H1 (cell line): ENCODE data around the gene LNPK. TPM values are rescaled to one million over a fixed set of nuclear protein-coding genes. Genes with fewer than 3 reads are reported as not detected.

ENCODE experiments used
- CTCF ChIA-PET: fragments of 300-600 bp; sonication (Branson Sonifier 250); formaldehyde crosslinking; loops from one replicate; lab custom pipeline; 2021; ENCODE audit not compliant: partially characterized antibody; lab: Charles Lee
- POLR2A ChIA-PET: fragments of 300-600 bp; sonication (Branson Sonifier 250); formaldehyde crosslinking; loops from one replicate; lab custom pipeline; 2021; ENCODE audit warnings: inconsistent platforms; ENCODE audit not compliant: partially characterized antibody; lab: Charles Lee
- DNase-seq, 2 experiments: peaks; one replicate each; pipeline versions ENCODE4 v3.0.0 to v3.0.0-alpha.2; 2010 to 2022; ENCODE audit warnings: low spot score in 2 of 2, low read depth in 1 of 2, mixed read lengths in 1 of 2
- FAIRE-seq: peaks from 2 replicates; lab custom pipeline; 2011; peaks lifted over from hg19 to GRCh38; lab: Jason Lieb, UNC
- H2AFZ ChIP-seq: 2 replicates; pipeline ENCODE4 v1.8.1; 2012; ENCODE audit warnings: low read length, inconsistent platforms
- H2AK5ac ChIP-seq: 2 replicates; pipeline ENCODE4 v1.6.1; 2013; ENCODE audit warnings: low read depth, low read length
- H2BK120ac ChIP-seq: replicated peaks from 2 replicates; pipeline ENCODE3; 2013; ENCODE audit warnings: low read depth, low read length, inconsistent platforms
- H2BK12ac ChIP-seq: 2 replicates; pipeline ENCODE4 v1.6.1; 2013; ENCODE audit warnings: low read depth, low read length
- H2BK15ac ChIP-seq: 2 replicates; pipeline ENCODE4 v1.6.1; 2013; ENCODE audit warnings: low read length
- H2BK20ac ChIP-seq: 2 replicates; pipeline ENCODE4 v1.6.1; 2013; ENCODE audit warnings: low read length
- H2BK5ac ChIP-seq: 2 replicates; pipeline ENCODE4 v1.6.1; 2013; ENCODE audit warnings: low read depth, low read length
- H3K14ac ChIP-seq: 2 replicates; pipeline ENCODE4 v1.6.1; 2013; ENCODE audit warnings: inconsistent platforms; ENCODE audit not compliant: insufficient read length
- H3K18ac ChIP-seq: 2 replicates; pipeline ENCODE4 v1.6.1; 2013; ENCODE audit warnings: low read length; ENCODE audit errors: extremely low read depth
- H3K23ac ChIP-seq: 2 replicates; pipeline ENCODE4 v1.6.1; 2013; ENCODE audit warnings: inconsistent platforms; ENCODE audit not compliant: insufficient read length
- H3K23me2 ChIP-seq: 2 replicates; pipeline ENCODE4 v1.6.1; 2013; ENCODE audit warnings: low read depth, low read length
- H3K27ac ChIP-seq: 2 replicates; pipeline ENCODE4 v1.6.1; 2011; ENCODE audit warnings: low read depth, low read length, inconsistent platforms
- H3K27me3 ChIP-seq, 4 experiments: replicated peaks in 1 of 4; 1 replicate in 1 of 4; 2 replicates in 3 of 4; pipeline versions ENCODE4 v1.6.1 to v1.8.1; 2011 to 2013; ENCODE audit warnings: low read length in 3 of 4, mild to moderate bottlenecking in 3 of 4, inconsistent platforms in 2 of 4, mixed read lengths in 2 of 4, moderate library complexity in 1 of 4; ENCODE audit not compliant: control insufficient read depth in 3 of 4, insufficient read depth in 3 of 4; ENCODE audit errors: extremely low read depth in 1 of 4
- H3K36me3 ChIP-seq, 4 experiments: 2 replicates each; pipeline versions ENCODE4 v1.6.1 to v1.8.1; 2011 to 2013; ENCODE audit warnings: mild to moderate bottlenecking in 4 of 4, low read length in 3 of 4, moderate library complexity in 2 of 4, control low read depth in 1 of 4, inconsistent platforms in 1 of 4; ENCODE audit not compliant: insufficient read depth in 4 of 4, control insufficient read depth in 2 of 4
- H3K4ac ChIP-seq: replicated peaks from 2 replicates; pipeline ENCODE3; 2013; ENCODE audit warnings: low read length, low read depth, mixed read lengths, inconsistent platforms; ENCODE audit not compliant: insufficient read length
- H3K4me1 ChIP-seq, 4 experiments: replicated peaks in 1 of 4; 1 replicate in 1 of 4; 2 replicates in 3 of 4; pipeline versions ENCODE4 v1.6.1 to v1.8.1; 2011 to 2013; ENCODE audit warnings: low read length in 3 of 4, inconsistent platforms in 2 of 4, mixed read lengths in 1 of 4; ENCODE audit not compliant: insufficient read depth in 4 of 4, control insufficient read depth in 3 of 4
- H3K4me2 ChIP-seq, 2 experiments: 2 replicates each; pipeline versions ENCODE4 v1.6.1 to v1.8.1; 2011 to 2013; ENCODE audit warnings: low read depth in 2 of 2, low read length in 2 of 2, control low read depth in 1 of 2, inconsistent platforms in 1 of 2, mild to moderate bottlenecking in 1 of 2; ENCODE audit not compliant: insufficient read depth in 1 of 2
- H3K4me3 ChIP-seq, 4 experiments: fragments of 200-600, 300-600 bp in 1 of 4; sonication (generic), shearing (Covaris generic), sonication (Bioruptor Twin) in 1 of 4; 2 replicates each; pipeline versions ENCODE4 v1.5.1 to v1.8.1; 2011 to 2016; ENCODE audit warnings: low read length in 4 of 4, low read depth in 3 of 4, control low read depth in 2 of 4, inconsistent platforms in 2 of 4, mild to moderate bottlenecking in 2 of 4, mixed read lengths in 1 of 4, moderate library complexity in 1 of 4; ENCODE audit not compliant: insufficient read depth in 2 of 4; ENCODE audit errors: extremely low read depth in 1 of 4
- H3K56ac ChIP-seq: replicated peaks from 2 replicates; pipeline ENCODE3; 2013; ENCODE audit warnings: low read depth, mild to moderate bottlenecking, mixed read lengths, low read length, inconsistent platforms; ENCODE audit not compliant: insufficient read length
- H3K79me1 ChIP-seq: 2 replicates; pipeline ENCODE4 v1.6.1; 2013; ENCODE audit warnings: low read depth, low read length, control low read depth
- H3K79me2 ChIP-seq, 2 experiments: 2 replicates each; pipeline versions ENCODE4 v1.6.1 to v1.8.1; 2012 to 2013; ENCODE audit warnings: low read length in 2 of 2, mild to moderate bottlenecking in 2 of 2, inconsistent platforms in 1 of 2; ENCODE audit not compliant: insufficient read depth in 2 of 2, control insufficient read depth in 1 of 2
- H3K9ac ChIP-seq, 4 experiments: replicated peaks in 1 of 4; 1 replicate in 1 of 4; 2 replicates in 3 of 4; pipeline versions ENCODE4 v1.6.1 to v1.8.1; 2011 to 2013; ENCODE audit warnings: low read depth in 3 of 4, low read length in 3 of 4, control low read depth in 2 of 4, mild to moderate bottlenecking in 2 of 4, moderate library complexity in 2 of 4, inconsistent platforms in 1 of 4; ENCODE audit errors: extremely low read depth in 1 of 4
- H3K9me3 ChIP-seq, 2 experiments: 2 replicates each; pipeline versions ENCODE4 v1.6.1 to v1.8.1; 2012 to 2013; ENCODE audit warnings: mild to moderate bottlenecking in 2 of 2, moderate library complexity in 2 of 2, control low read depth in 1 of 2, inconsistent platforms in 1 of 2, low read depth in 1 of 2, low read length in 1 of 2, mixed read lengths in 1 of 2; ENCODE audit not compliant: insufficient read depth in 2 of 2
- H4K20me1 ChIP-seq, 2 experiments: replicated peaks in 1 of 2; 2 replicates each; pipeline versions ENCODE3 to v1.8.1; 2011 to 2013; ENCODE audit warnings: inconsistent platforms in 2 of 2, low read length in 2 of 2, mild to moderate bottlenecking in 1 of 2; ENCODE audit not compliant: insufficient read depth in 2 of 2, control insufficient read depth in 1 of 2
- H4K5ac ChIP-seq: 2 replicates; pipeline ENCODE4 v1.6.1; 2013; ENCODE audit warnings: low read length, low read depth, mixed read lengths, inconsistent platforms; ENCODE audit not compliant: insufficient read length
- H4K8ac ChIP-seq: 2 replicates; pipeline ENCODE4 v1.8.0; 2013; ENCODE audit warnings: mild to moderate bottlenecking, moderate library complexity, low read length, inconsistent platforms; ENCODE audit not compliant: insufficient read depth; ENCODE audit errors: extremely low read depth
- H4K91ac ChIP-seq: replicated peaks from 2 replicates; pipeline ENCODE3; 2013; ENCODE audit warnings: low read length, mixed read lengths, inconsistent platforms; ENCODE audit not compliant: insufficient read length
- ATF3 ChIP-seq: IDR thresholded peaks from 2 replicates; pipeline ENCODE4 v1.6.1; 2011; ENCODE audit warnings: low read depth, mild to moderate bottlenecking, low read length; ENCODE audit not compliant: insufficient read depth
- CEBPB ChIP-seq: IDR thresholded peaks from 2 replicates; pipeline ENCODE4 v1.6.1; 2012; ENCODE audit warnings: low read depth, low read length
- HDAC6 ChIP-seq: IDR thresholded peaks from one replicate; pipeline ENCODE4 v1.7.1; 2012; ENCODE audit warnings: low read depth, mild to moderate bottlenecking, inconsistent platforms, low read length, moderate library complexity
- TBP ChIP-seq: IDR thresholded peaks from 2 replicates; pipeline ENCODE4 v1.6.1; 2011; ENCODE audit warnings: low read depth, low read length, improper control_type of control experiment
- TEAD4 ChIP-seq: IDR thresholded peaks from 2 replicates; pipeline ENCODE4 v1.6.1; 2012; ENCODE audit warnings: low read depth, low read length, inconsistent platforms, mixed read lengths
- WGBS, 2 experiments: shearing (Covaris generic) in 1 of 2; methylation state at CpG; one replicate each; pipeline versions ENCODE4 v1.1.6 to v1.1.7; 2013 to 2015; ENCODE audit warnings: low lambda C conversion rate in 2 of 2, mixed read lengths in 2 of 2, inconsistent platforms in 1 of 2, low coverage in 1 of 2, missing lambda C conversion rate in 1 of 2; ENCODE audit not compliant: insufficient replicate concordance in 2 of 2, insufficient coverage in 1 of 2, insufficient read length in 1 of 2; ENCODE audit errors: extremely low coverage in 1 of 2, missing lambda C conversion rate in 1 of 2; 5-methylcytosine and 5-hydroxymethylcytosine counted together
- polyA plus RNA-seq, 7 experiments: library from polyadenylated mRNA; depleted of rRNA in 3 of 7; stranded (reverse) in 5 of 7; unstranded in 2 of 7; fragments of >200 nt in 5 of 7; fragments of 200-250 nt in 2 of 7; gene quantifications; 1 replicate in 5 of 7; 2 replicates in 1 of 7; 4 replicates in 1 of 7; pipeline versions ENCODE4 v1.2.1 to v1.2.3, GENCODE V29; 2011 to 2013; ENCODE audit warnings: missing spikeins in 2 of 7, mixed read lengths in 2 of 7
- total RNA-seq: library from RNA; stranded (reverse); fragmentation: NEBNext Ultra II Directional; extraction: Animal tissue kit (Norgen Biotek cat#: 25700); gene quantifications from 2 replicates; pipeline ENCODE4 v1.2.1, GENCODE V29; 2021

The LNPK gene
- total and polyA plus RNA-seq, 2 of the 8 experiments (the other 6 are each of a cell fraction or from before 2014, with no cell fraction given) = 3.1 to 10.3 TPM

DNA sequence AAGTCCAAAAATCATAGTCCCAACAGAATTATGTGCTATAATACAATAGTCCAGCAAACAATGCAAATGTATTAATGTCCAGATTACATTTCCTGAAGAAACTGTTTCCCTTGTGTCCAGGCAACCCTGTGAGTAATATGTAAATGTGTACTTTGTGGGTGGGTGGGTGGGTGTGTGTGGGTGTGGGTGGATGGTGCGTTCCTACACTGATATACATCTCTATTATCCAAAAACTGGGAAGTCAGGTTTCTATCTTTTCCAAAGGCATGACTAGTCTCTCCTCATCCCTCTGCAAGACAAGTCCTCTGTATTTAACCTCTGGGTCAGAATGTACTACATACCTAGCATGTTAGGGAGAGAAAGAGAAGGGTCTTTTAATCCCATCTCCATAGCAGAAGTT is 71.6 kb downstream of the LNPK start:
- Histone ChIP-seq H3K23me2 (no peaks in the 10 kb centered on the region), H3K9me3 (no peaks in the 10 kb centered on the region), H3K23ac (no peak overlapping the region), H3K79me1 (no peaks in the 10 kb centered on the region), H4K20me1 (no peaks in the 10 kb centered on the region), H4K5ac (no peak overlapping the region), H2BK120ac (no peak overlapping the region), H2BK5ac (no peak overlapping the region), H4K91ac (no peak overlapping the region), H3K4ac (no peak overlapping the region), H3K4me3 (no peak overlapping the region), H3K4me1 (no peaks in the 10 kb centered on the region), H3K56ac (no peak overlapping the region), H3K36me3 (peaks cover 0 to 4% (median 0%) of the 10 kb centered on the region in 4 experiments; a peak in 1 of 8 replicates), H2AK5ac (no peak overlapping the region), H3K18ac (no peak overlapping the region), H3K27me3 (no peaks in the 10 kb centered on the region), H3K14ac (no peak overlapping the region), H2BK15ac (no peak overlapping the region), H2AFZ (no peak overlapping the region), H3K27ac (no peak overlapping the region), H3K79me2 (no peaks in the 10 kb centered on the region), H4K8ac (no peak overlapping the region), H3K9ac (no peak overlapping the region), H3K4me2 (no peak overlapping the region), H2BK20ac (no peak overlapping the region), H2BK12ac (no peak overlapping the region)
- FAIRE-seq = no peak
- WGBS, 2 experiments = 90% methylated on average over 1 of the region's 1 CpG; no CpG with 5 or more reads in 1 of the 2 experiments
- CTCF ChIA-PET = interaction anchor here (0.9 kb wide), 1 partner anchor 557 kb away, joined by 3 read pairs; no protein-coding TSS in a partner anchor
- TF ChIP-seq ATF3 (no peak), TBP (no peak), HDAC6 (no peak), CEBPB (no peak), TEAD4 (no peak)
- POLR2A ChIA-PET = no interaction called here
- DNase-seq = no peak
